Thyroid gland (tissue), 4 donors: ENCODE results near the gene STK32B.

Experiments
- CTCF ChIP-seq, 6 experiments: fragments of 200-600 bp in 3 of 6; fragments of 450-650 bp in 3 of 6; sonication (generic) in 3 of 6; IDR thresholded peaks; one replicate each; pipeline ENCODE4 v1.5.1; 2016 to 2019; ENCODE audit warnings: antibody characterized with exemption in 6 of 6, mild to moderate bottlenecking in 2 of 6, inconsistent platforms in 1 of 6, moderate library complexity in 1 of 6
- POLR2A ChIP-seq, 2 donors: fragments of 450-650 bp; IDR thresholded peaks; one replicate each; pipeline ENCODE4 v1.6.1; 2017; ENCODE audit warnings: antibody characterized with exemption in 2 of 2, mild to moderate bottlenecking in 2 of 2, moderate library complexity in 1 of 2

DNA sequence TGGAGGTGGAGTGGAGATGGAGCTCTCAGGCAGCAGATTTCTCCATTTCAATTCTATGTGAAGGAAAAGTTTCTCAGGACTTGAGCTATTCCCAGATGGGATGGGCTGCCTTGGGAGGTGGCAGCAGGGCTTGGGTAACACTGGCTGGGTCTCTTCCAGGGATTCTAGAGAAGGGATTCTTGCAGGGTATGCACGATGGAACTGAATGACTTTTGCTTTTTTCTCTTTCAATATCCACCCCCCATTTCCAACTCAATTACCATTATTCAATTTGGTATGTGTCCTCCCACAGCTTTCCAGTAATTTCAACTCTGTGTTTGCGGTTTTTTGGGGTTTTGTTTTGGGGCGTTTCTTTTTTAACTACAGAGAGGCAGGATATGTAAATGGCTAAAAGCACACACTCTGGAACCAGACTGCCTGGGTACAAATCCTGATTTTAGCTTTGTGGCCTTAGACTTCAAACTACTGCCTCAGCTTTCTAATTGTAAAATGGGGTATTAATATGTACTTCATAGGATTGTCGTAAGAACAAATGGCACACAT is 428.3 kb downstream of the STK32B start:
- TF ChIP-seq CTCF (IDR thresholded peaks at IDR 0.05) (no peak), POLR2A (IDR thresholded peaks at IDR 0.05) (no peak)
